Erythroblast (primary cell): ENCODE measurements around the gene LTB.

Experiments used
- GATA1 ChIP-seq: IDR thresholded peaks from 2 replicates; pipeline ENCODE4 v1.6.1; 2011; ENCODE audit warnings: low read depth, mild to moderate bottlenecking, control low read depth, low read length, moderate library complexity
- POLR2A ChIP-seq: IDR thresholded peaks from 2 replicates; pipeline ENCODE4 v1.6.1; 2011; ENCODE audit warnings: mild to moderate bottlenecking, low read length

DNA sequence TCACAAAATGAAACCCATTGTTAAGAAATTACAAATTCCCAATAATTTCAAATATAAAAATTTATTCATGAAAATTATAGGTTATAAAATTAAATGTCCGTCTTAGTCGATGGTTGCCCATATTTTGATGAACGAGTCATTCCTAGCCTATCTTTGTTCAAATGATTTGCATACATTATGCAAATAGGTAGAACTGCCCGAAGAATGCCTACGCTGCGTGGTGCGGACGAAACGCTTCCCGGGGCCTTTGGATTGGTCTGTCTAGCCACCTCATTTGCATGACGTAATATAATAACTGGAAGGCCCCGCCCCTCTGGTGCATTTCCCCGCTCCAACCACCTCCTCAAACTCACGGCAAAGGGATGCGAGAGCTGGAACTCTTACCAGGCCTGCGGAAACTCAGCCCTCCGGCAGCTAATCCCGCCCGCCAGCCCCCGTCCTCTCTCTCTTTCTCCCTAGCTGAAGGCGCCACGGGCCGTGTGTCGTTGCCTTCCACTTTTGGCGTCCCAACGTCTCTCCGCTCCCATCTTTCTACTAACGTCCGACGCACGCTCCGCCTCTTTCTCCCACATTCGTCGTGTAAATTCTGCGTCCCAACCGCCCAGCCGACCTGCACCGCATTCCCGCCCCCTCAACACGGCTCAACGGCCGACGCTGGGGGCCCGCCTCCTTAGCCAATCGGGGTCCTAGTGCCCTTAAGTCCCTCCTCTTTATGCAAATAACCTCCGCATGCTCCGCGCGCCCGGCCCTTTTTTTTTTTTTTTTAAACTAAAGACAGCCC, 37.8 kb upstream of the LTB start:
- TF ChIP-seq GATA1 = no peak
- peak; percentile 98 for TF ChIP-seq POLR2A
